ENCODE data around the gene FBRS. TPM values are rescaled to one million over a fixed set of nuclear protein-coding genes. Genes with fewer than 3 reads are reported as not detected.
"Not testable (repeated sequence)": the region's sequence is repeated elsewhere in the genome, so short reads cannot be mapped to it uniquely, and the experiment has no call there.

The FBRS gene
- total RNA-seq, 2 donors from 2014 or later: 39.3 to 160 TPM

DNA sequence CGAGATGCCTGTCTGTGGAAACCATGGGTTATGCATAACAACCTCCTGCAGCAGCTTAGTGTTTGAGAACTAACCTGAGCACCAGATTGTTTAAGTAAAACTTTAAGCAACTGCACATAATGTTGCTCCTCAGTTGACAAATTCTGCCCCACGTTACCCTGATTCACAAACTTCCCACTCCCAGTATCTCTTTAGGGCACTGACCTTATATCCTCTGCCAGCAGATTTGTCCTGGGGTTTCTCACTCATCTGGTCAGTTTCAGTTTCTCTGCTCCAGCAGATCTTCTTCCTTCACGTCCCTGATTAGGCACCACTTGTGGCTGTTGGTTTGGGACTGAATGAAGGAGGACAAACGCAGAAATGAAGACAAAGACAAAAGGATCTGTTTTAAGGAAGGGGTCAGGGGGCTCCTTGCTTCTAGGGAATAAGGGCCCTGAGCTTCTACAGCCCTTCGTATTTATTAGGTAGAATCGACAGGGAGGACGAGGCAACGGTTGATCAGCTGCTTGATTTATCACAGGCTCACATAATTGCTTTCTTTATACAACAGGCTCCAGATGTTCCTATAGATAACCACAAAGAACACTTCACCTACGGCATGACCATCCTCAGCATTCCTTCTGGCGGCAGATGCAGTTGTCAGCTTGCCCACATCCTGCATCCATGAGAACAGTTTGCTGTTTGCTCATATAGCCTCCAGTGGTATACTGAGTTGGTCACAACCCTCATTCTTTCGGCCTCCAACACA is 34.5 kb upstream of the FBRS start:
- Histone ChIP-seq H3K36me3 (no peaks in the 10 kb centered on the region), H3K4me3 (no peak overlapping the region), H3K4me1 (ENCODE audit: control insufficient read depth in 1 of 2, low read depth in 2 of 2) (no peaks in the 10 kb centered on the region), H3K27ac (no peak overlapping the region), H3K27me3 (replicated peaks; ENCODE audit: insufficient read depth) (no peaks in the 10 kb centered on the region), H3K9me3 (no peaks in the 10 kb centered on the region)
- TF ChIP-seq CTCF (IDR thresholded peaks at IDR 0.05): no peak
- ATAC-seq (ENCODE audit: insufficient number of reproducible peaks, low FRiP score, low read depth): no peak
- no peak for DNase-seq (ENCODE audit: low spot score)

- no peak for ATAC-seq (ENCODE audit: insufficient number of reproducible peaks, low FRiP score, low read depth)
- H3K27ac ChIP-seq: no peak overlapping the region
- no peak overlapping the region for H3K4me3 ChIP-seq
- H3K4me1 ChIP-seq (ENCODE audit: control insufficient read depth in 1 of 2, low read depth in 2 of 2): no peaks in the 10 kb centered on the region
- TF ChIP-seq CTCF (IDR thresholded peaks at IDR 0.05): no peak
- DNase-seq (ENCODE audit: low spot score): no peak
- no peaks in the 10 kb centered on the region for H3K36me3 ChIP-seq
- no peaks in the 10 kb centered on the region for H3K9me3 ChIP-seq
- H3K27me3 ChIP-seq (replicated peaks; ENCODE audit: insufficient read depth): no peaks in the 10 kb centered on the region
These were observed 32.0 kb upstream of the FBRS start for GRCh38 chr16:30626236-30626635.

- DNase-seq (ENCODE audit: low spot score): peak; percentile 55
- no peak overlapping the region for H3K27ac ChIP-seq
- H3K36me3 ChIP-seq: no peaks in the 10 kb centered on the region
- H3K4me3 ChIP-seq: peak overlapping the region; percentile 57
- no peaks in the 10 kb centered on the region for H3K27me3 ChIP-seq (replicated peaks; ENCODE audit: insufficient read depth)
- ATAC-seq (ENCODE audit: insufficient number of reproducible peaks, low FRiP score, low read depth): peak; percentile 63
- TF ChIP-seq CTCF (IDR thresholded peaks at IDR 0.05): peak; percentile 83
- no peaks in the 10 kb centered on the region for H3K9me3 ChIP-seq
- H3K4me1 ChIP-seq (ENCODE audit: control insufficient read depth in 1 of 2, low read depth in 2 of 2): peaks cover 0 to 4% of the 10 kb centered on the region in 2 donors
These were observed 29.3 kb upstream of the FBRS start for GRCh38 chr16:30628628-30629540.

DNA sequence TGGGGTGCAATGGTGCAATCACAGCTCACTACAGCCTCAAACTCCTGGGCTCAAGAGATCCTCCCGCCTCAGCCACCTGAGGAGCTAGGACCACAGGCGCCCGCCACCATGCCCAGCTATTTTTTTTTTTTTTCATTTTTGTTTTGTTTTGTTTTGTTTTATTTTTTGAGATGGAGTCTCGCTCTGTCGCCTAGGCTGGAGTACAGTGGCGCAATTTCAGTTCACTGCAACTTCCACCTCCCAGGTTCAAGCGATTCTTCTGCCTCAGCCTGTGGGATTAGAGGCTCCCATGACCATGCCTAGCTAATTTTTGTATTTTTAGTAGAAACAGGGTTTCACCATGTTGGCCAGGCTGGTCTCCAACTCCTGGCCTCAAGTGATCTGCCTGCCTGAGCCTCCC is 25.8 kb upstream of the FBRS start:
- H3K9me3 ChIP-seq; ATAC-seq (ENCODE audit: insufficient number of reproducible peaks, low FRiP score, low read depth); H3K27ac ChIP-seq; H3K4me3 ChIP-seq; H3K36me3 ChIP-seq; DNase-seq (ENCODE audit: low spot score); H3K27me3 ChIP-seq (replicated peaks; ENCODE audit: insufficient read depth): not testable (repeated sequence)
- peaks cover 13 to 19% of the 10 kb centered on the region in 2 donors for H3K4me1 ChIP-seq (ENCODE audit: control insufficient read depth in 1 of 2, low read depth in 2 of 2)

DNA sequence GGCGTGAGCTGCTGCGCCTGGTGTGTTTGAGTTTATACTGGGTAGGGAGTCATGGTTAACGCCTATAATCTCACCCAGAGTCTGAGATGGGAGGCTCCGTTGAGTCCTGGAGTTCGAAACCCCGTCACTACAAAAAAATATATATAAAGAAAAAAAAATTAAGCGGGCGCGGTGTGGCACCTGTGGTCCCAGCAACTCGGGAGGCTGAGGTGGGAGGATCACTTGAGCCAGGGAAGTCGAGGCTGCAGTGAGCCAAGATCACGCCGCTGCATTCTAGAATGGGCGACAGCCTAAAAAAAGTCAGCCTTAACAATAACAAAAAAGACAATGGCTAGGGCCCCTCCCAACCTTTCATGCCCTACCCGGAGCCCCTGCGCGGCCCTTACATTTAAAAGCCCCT is 24.7 kb upstream of the FBRS start:
- peak overlapping the region; percentile 97 for H3K4me3 ChIP-seq
- no peak for ATAC-seq (ENCODE audit: insufficient number of reproducible peaks, low FRiP score, low read depth)

More for the DNA sequence above, 24.7 kb upstream of the FBRS start:
- no peaks in the 10 kb centered on the region for H3K9me3 ChIP-seq
- peaks cover 13 to 19% of the 10 kb centered on the region in 2 donors for H3K4me1 ChIP-seq (ENCODE audit: control insufficient read depth in 1 of 2, low read depth in 2 of 2)
- no peaks in the 10 kb centered on the region for H3K27me3 ChIP-seq (replicated peaks; ENCODE audit: insufficient read depth)
- H3K36me3 ChIP-seq: no peaks in the 10 kb centered on the region
- no peak for TF ChIP-seq CTCF (IDR thresholded peaks at IDR 0.05)
- peak overlapping the region; percentile 82 to 86 for H3K27ac ChIP-seq
- DNase-seq (ENCODE audit: low spot score): no peak

Measured in thoracic aorta (tissue), 2 donors.